IPS-18a (cell line): Measurements from ENCODE around the gene P2RX7.
"Not testable (repeated sequence)": the region's sequence is repeated elsewhere in the genome, so short reads cannot be mapped to it uniquely, and the experiment has no call there.

Source experiments
- H3K27ac ChIP-seq: one replicate; pipeline ENCODE4 v1.5.1; 2013; ENCODE audit warnings: low read length
- H3K27me3 ChIP-seq: one replicate; pipeline ENCODE4 v1.6.1; 2013; ENCODE audit warnings: mild to moderate bottlenecking, low read length; ENCODE audit not compliant: control insufficient read depth, insufficient read depth
- H3K36me3 ChIP-seq: one replicate; pipeline ENCODE4 v1.6.1; 2013; ENCODE audit warnings: low read depth, low read length; ENCODE audit not compliant: control insufficient read depth
- H3K4me1 ChIP-seq: one replicate; pipeline ENCODE4 v1.6.1; 2013; ENCODE audit warnings: low read depth, low read length; ENCODE audit not compliant: control insufficient read depth
- H3K4me3 ChIP-seq: one replicate; pipeline ENCODE4 v1.5.1; 2013; ENCODE audit warnings: low read length
- H3K9ac ChIP-seq: one replicate; pipeline ENCODE4 v1.6.1; 2013; ENCODE audit warnings: mild to moderate bottlenecking, low read length, moderate library complexity
- H3K9me3 ChIP-seq: one replicate; pipeline ENCODE4 v1.6.1; 2013; ENCODE audit warnings: low read depth, low read length; ENCODE audit not compliant: control insufficient read depth

P2RX7 gene

DNA sequence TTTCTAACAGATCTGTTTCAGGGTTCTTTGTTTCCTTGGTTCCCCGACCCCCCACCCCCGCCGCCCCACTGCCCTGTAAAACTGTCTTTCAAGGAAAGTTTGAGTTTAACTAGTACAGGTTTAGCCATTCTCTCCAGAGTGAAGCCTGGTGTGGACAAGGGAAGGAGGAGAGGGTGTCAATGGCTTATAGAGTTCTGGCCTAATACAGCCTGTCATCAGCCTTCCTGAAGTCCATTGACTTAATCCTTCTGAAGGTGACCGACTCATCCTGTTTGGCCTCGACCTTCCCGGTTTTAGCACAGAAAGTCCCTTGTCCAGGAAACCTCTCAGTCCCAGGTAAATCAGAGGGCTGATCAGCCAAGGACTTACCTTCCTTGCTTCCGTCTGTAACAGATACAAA, 66.3 kb downstream of the P2RX7 start:
- no peak overlapping the region for H3K27ac ChIP-seq
- no peak overlapping the region for H3K9ac ChIP-seq
- no peaks in the 10 kb centered on the region for H3K36me3 ChIP-seq
- H3K27me3 ChIP-seq = no peaks in the 10 kb centered on the region
- no peaks in the 10 kb centered on the region for H3K4me1 ChIP-seq
- H3K9me3 ChIP-seq = no peaks in the 10 kb centered on the region
- no peak overlapping the region for H3K4me3 ChIP-seq

DNA sequence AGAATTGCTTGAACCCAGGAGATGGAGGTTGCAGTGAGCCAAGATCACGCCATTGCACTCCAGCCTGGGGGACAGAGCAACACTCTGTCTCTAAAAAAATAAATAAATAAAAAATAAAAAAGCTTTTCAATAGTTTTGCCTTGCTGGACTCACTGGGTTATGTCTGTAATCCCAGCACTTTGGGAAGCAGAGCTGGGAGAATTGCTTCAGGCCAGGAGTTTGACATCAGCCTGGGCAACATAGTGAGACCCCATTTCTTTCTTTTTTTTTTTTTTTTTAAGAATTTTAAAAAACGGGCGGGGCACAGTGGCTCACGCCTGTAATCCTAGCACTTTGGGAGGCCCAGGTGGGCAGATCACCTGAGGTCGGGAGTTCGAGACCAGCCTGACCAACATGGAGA, 68.5 kb downstream of the P2RX7 start:
- H3K4me3 ChIP-seq, H3K4me1 ChIP-seq, H3K9ac ChIP-seq, H3K27ac ChIP-seq, H3K36me3 ChIP-seq, H3K27me3 ChIP-seq, H3K9me3 ChIP-seq: not testable (repeated sequence)

DNA sequence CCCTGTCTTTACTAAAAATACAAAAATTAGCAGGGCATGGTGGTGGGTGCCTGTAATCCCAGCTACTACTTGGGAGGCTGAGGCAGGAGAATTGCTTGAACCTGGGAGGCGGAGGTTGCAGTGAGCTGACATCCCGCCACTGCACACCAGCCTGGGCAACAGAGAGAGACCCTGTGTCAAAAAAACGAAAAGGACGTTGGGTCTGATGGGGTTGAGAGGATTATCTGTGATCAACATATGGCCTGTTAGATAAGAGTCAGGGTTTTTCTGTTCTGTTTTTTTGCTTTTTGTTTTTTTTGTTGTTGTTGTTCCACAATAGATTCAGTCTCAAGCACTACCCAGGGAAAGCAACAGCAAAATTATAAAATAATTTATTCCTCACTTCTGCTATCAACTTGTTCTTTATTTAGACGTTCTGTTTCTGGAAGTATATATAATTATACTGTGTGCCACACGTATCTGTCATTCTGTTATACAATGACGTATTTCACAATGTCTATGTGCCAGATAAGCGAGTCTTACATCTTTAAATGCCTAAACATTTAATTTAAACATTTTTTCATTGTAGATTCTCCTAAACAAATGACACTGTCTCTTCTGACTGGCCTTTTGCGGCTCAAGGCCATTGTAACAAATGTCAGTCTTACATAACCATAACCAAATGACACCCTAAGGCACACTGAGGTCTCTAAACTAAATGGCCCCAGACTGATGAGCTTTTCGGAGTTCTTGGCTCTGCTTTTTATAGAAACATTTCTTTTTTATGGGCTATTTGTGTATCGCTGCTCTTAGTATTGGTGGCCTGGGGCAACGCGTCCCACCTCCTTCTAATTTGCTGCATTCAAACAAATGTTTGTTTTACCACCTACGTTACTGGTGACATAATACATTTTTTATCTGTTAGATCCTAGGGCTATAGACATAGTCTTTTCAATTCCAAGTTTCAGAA, 70.0 kb downstream of the P2RX7 start:
- no peak overlapping the region for H3K4me3 ChIP-seq
- no peak overlapping the region for H3K27ac ChIP-seq
- H3K9ac ChIP-seq = no peak overlapping the region
- H3K27me3 ChIP-seq = no peaks in the 10 kb centered on the region
- H3K4me1 ChIP-seq = no peaks in the 10 kb centered on the region
- H3K9me3 ChIP-seq = no peaks in the 10 kb centered on the region
- H3K36me3 ChIP-seq = no peaks in the 10 kb centered on the region

DNA sequence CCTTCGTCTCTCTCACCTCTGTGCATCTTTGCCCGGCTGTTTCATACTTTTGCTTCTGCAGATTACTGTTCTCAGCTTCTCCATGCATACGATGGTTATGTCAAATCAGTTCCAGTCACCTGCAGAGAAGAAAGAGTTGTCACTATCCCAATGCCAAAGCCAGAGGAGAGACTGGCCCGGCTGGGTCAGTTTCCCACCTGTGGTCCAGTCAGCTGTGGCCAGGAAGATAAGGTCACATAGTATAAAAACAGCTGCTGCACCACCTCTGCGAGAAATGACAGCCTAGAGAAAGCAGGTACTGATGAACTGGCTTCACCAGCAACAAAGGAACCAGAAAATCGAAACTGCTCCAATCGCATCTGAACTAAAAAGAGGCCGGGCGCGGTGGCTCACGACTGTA, 70.8 kb downstream of the P2RX7 start:
- Histone ChIP-seq H3K4me3 (no peak overlapping the region), H3K9me3 (no peaks in the 10 kb centered on the region), H3K9ac (no peak overlapping the region), H3K4me1 (no peaks in the 10 kb centered on the region), H3K27ac (no peak overlapping the region), H3K27me3 (no peaks in the 10 kb centered on the region), H3K36me3 (no peaks in the 10 kb centered on the region)

DNA sequence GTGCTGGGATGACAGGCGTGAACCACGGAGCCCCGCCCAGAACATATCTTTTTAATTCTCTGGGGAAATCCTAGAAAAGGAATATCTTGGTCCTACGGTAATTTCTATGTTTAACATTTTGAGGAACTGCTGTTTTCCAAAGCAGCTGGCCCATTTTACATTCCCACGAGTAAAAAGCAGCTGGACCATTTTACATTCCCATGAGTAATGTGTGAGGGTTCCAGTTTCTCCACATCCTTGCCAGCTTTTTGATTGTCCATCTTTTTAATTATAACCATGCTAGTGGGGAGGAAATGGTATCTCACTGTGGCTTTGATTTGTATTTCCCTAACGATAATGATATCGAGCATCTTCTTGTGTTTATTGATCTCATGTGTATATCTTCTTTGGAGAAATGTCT, 72.8 kb downstream of the P2RX7 start:
- H3K4me1 ChIP-seq = no peaks in the 10 kb centered on the region
- H3K36me3 ChIP-seq = no peaks in the 10 kb centered on the region
- H3K9me3 ChIP-seq = no peaks in the 10 kb centered on the region
- H3K27me3 ChIP-seq = peaks cover 7% of the 10 kb centered on the region
- no peak overlapping the region for H3K9ac ChIP-seq
- H3K4me3 ChIP-seq = no peak overlapping the region
- H3K27ac ChIP-seq = no peak overlapping the region

DNA sequence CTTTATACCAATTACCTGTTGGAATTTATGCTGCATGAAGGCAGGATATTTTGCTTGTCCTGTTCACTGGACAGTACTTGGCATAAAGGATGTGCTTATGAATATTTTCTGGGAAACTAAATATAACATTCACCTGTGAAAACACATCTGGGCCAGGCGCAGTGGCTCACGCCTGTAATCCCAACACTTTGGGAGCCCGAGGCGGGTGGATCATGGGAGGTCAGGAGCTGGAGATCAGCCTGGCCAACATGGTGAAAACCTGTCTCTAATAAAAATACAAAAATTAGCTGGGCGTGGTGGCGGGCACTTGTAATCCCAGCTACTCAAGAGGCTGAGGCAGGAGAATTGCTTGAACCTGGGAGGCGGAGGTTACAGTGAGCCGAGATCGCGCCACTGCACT, 75.9 kb downstream of the P2RX7 start:
- H3K4me1 ChIP-seq, H3K27ac ChIP-seq, H3K9me3 ChIP-seq, H3K9ac ChIP-seq, H3K36me3 ChIP-seq, H3K27me3 ChIP-seq, H3K4me3 ChIP-seq: not testable (repeated sequence)

DNA sequence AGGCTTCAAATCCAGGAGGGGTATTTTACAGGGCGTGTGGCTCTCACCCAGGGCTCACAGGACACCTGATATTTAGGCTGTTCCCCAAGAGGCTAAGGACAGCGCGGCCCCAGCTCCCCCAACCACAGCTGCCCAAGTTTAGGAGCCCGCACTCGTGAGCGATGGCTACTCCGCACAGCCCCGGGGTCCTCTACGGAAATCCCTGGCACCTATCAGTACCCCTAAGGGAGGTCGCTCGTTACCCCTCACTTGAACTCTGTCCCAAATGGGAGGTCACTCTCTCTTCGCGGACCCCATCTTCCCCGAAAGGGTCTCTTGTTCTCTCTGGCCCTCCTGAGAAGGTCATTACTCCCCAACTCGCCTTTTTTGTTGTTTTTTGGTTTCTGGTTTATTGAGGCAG, 76.5 kb downstream of the P2RX7 start:
- no peak overlapping the region for H3K9ac ChIP-seq

DNA sequence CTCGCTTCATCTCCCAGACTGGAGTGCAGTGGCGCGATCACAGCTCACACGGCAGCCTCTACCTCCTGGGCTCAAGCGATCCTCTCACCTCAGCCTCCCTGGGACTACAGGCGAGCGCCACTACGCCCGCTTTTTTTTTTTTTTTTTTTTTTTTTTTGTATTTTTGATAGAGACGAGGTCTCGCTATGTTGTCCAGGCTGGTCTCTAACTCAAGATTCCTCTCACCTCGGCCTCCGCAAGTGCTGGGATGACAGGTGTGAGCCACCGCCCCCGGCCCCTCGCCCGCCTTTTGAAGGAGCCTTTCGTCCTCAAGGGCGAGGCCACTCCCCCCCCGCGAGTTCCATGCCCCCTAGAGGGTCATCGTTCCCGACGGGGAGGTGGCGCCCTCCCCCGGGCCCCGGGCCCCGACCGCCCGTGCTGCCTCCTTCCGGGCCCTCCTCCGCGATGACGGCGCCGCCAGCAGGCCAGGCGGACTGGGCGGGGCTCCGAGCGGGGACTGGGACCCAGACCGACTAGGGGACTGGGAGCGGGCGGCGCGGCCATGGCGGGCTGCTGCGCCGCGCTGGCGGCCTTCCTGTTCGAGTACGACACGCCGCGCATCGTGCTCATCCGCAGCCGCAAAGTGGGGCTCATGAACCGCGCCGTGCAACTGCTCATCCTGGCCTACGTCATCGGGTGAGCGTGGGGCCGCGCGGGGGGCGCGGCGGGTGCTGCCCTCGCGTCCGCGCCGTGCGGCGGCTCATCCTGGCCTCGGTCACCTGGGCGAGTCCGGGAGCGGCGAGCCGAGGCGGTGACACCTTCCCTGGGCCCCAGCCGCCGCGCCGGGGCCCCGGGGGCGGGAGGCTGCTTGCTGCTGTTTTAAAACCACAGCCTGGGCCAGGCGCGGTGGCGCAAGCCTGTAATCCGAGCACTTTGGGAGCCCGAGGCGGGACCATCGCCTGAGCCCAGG, 77.2 kb downstream of the P2RX7 start, which contains the start of gene P2RX4:
TSS of gene P2RX4 (plus strand) at position 506 of the 949 bp plus-strand sequence. CDS start at position 542, 36 bp downstream.
- no peak within 1 kb of the TSS for H3K27ac ChIP-seq
- H3K4me3 ChIP-seq = peak within 1 kb of the TSS; percentile 85
- peaks cover 7% of the 10 kb centered on the region for H3K27me3 ChIP-seq
- H3K9me3 ChIP-seq = no peaks in the 10 kb centered on the region
- H3K9ac ChIP-seq = peak within 1 kb of the TSS; percentile 79
- H3K36me3 ChIP-seq = no peaks in the 10 kb centered on the region
- H3K4me1 ChIP-seq = no peaks in the 10 kb centered on the region

More for the DNA sequence above, 76.5 kb downstream of the P2RX7 start:
- Histone ChIP-seq H3K36me3 (no peaks in the 10 kb centered on the region), H3K4me3 (no peak overlapping the region), H3K27ac (no peak overlapping the region), H3K9me3 (no peaks in the 10 kb centered on the region), H3K4me1 (no peaks in the 10 kb centered on the region), H3K27me3 (peaks cover 7% of the 10 kb centered on the region)

DNA sequence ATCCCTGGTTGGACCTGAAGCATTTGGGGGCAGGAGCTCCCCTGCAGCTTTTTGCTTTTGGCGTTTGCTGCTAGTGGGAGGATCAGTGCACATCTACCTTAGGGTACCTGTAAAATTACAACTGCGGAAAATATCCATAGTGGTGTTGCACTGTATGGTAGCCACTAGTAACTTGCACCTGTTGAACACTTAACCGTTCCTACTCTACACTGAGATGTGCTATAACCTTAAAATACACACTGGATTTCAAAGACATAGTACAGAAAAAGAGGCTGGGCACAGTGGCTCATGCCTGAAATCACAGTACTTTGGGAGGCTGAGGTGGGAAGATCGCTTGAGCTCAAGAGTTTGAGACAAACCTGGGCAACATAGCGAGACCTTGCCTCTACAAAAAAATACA, 80.2 kb downstream of the P2RX7 start:
- Histone ChIP-seq H3K4me3 (no peak overlapping the region), H3K36me3 (no peaks in the 10 kb centered on the region), H3K4me1 (no peaks in the 10 kb centered on the region), H3K9me3 (no peaks in the 10 kb centered on the region), H3K27ac (no peak overlapping the region), H3K27me3 (peaks cover 7% of the 10 kb centered on the region), H3K9ac (no peak overlapping the region)

DNA sequence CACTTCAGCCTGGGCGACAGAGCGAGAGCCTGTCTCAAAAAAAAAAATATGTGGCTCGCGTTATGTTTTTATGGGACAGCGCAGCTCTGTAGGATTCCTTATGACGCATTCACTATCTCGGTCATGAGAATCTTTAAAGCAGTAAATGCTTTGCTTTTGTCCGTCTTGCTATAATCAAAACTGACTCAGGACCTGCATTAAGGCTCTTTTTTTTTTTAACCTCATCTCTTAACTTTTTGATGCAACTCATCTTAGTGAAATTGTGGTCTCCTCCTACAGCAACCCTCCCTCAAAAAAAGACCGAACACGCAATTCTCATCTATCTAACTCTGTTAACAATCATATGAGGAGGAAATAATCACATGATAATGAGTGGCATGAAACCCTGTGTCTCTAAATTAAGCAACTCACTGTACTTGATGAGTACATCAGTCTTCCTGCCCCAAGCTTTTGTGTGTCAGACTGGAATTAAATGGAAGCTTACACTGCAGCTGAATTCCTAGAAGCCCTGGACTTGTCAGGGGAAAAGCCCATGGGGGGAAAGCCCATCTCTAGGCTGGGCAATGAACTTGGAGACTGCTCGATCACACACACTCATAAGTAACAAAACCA, 81.6 kb downstream of the P2RX7 start:
- no peak overlapping the region for H3K4me3 ChIP-seq
- H3K27ac ChIP-seq = no peak overlapping the region
- no peaks in the 10 kb centered on the region for H3K9me3 ChIP-seq
- no peaks in the 10 kb centered on the region for H3K36me3 ChIP-seq
- H3K27me3 ChIP-seq = peaks cover 2% of the 10 kb centered on the region
- H3K9ac ChIP-seq = no peak overlapping the region
- H3K4me1 ChIP-seq = no peaks in the 10 kb centered on the region
